HepG2 (cell line): ENCODE data around the gene ATP5F1C. TPM values are rescaled to one million over a fixed set of nuclear protein-coding genes. Genes with fewer than 3 reads are reported as not detected.

Experiments used
- HOXA9 ChIP-seq: sonication (generic); formaldehyde crosslinking; IDR thresholded peaks from 2 replicates; pipeline ENCODE4 v1.8.1; 2022; ENCODE audit warnings: missing genetic modification reagents, mild to moderate bottlenecking, moderate library complexity, borderline replicate concordance
- IKZF4 ChIP-seq: sonication (generic); formaldehyde crosslinking; IDR thresholded peaks from 2 replicates; pipeline ENCODE4 v1.5.1; 2020; ENCODE audit warnings: borderline replicate concordance, mild to moderate bottlenecking, low read depth, missing genetic modification reagents; ENCODE audit errors: not compliant biosample characterization
- MED8 ChIP-seq: sonication (generic); formaldehyde crosslinking; IDR thresholded peaks from 2 replicates; pipeline ENCODE4 v1.8.1; 2023; ENCODE audit warnings: mild to moderate bottlenecking, missing genetic modification reagents; ENCODE audit not compliant: insufficient replicate concordance
- MYPOP ChIP-seq: sonication (generic); formaldehyde crosslinking; IDR thresholded peaks from 2 replicates; pipeline ENCODE4 v1.8.1; 2023; ENCODE audit warnings: mild to moderate bottlenecking, moderate library complexity, missing genetic modification reagents
- POLR2G ChIP-seq: fragments of 200-400 bp; formaldehyde crosslinking; IDR thresholded peaks from 2 replicates; pipeline ENCODE4 v1.6.1; 2018; ENCODE audit warnings: mild to moderate bottlenecking, low read depth, low read length, moderate library complexity
- PTBP1 ChIP-seq: fragments of 200-400 bp; formaldehyde crosslinking; IDR thresholded peaks from 2 replicates; pipeline ENCODE4 v1.6.1; 2018; ENCODE audit warnings: low read length, low read depth; ENCODE audit not compliant: poor library complexity, severe bottlenecking
- RERE ChIP-seq: IDR thresholded peaks from 2 replicates; pipeline ENCODE4 v1.6.1; 2016; ENCODE audit warnings: low read depth, missing genetic modification reagents, missing compliant biosample characterization
- SPEN ChIP-seq: sonication (generic); formaldehyde crosslinking; IDR thresholded peaks from 2 replicates; pipeline ENCODE4 v1.5.1; 2020; ENCODE audit warnings: low read depth, mild to moderate bottlenecking, missing genetic modification reagents
- ZBTB2 ChIP-seq: sonication (generic); formaldehyde crosslinking; IDR thresholded peaks from 2 replicates; pipeline ENCODE4 v1.8.0; 2022; ENCODE audit warnings: low read depth, missing genetic modification reagents
- ZKSCAN8 ChIP-seq: IDR thresholded peaks from 2 replicates; pipeline ENCODE4 v1.6.1; 2016; ENCODE audit warnings: borderline replicate concordance, missing genetic modification reagents, missing compliant biosample characterization
- ZNF577 ChIP-seq: sonication (generic); formaldehyde crosslinking; IDR thresholded peaks from 2 replicates; pipeline ENCODE4 v1.4.0; 2020; ENCODE audit warnings: mild to moderate bottlenecking, low read depth, missing genetic modification reagents, borderline replicate concordance
- ZNF614 ChIP-seq: IDR thresholded peaks from 2 replicates; pipeline ENCODE4 v1.6.1; 2018; ENCODE audit warnings: missing biosample characterization, missing genetic modification reagents, inconsistent platforms, borderline replicate concordance
- ZNF83 ChIP-seq: sonication (generic); formaldehyde crosslinking; IDR thresholded peaks from 2 replicates; pipeline ENCODE4 v1.4.0; 2020; ENCODE audit warnings: missing genetic modification reagents, mild to moderate bottlenecking, borderline replicate concordance
- polyA plus RNA-seq, 8 experiments: library from polyadenylated mRNA; depleted of rRNA in 3 of 8; stranded (reverse) in 7 of 8; unstranded in 1 of 8; fragments of >200 nt; fragmentation: Illumina TruSeq in 4 of 8; extraction: Trizol in 4 of 8; gene quantifications; 2 replicates each; pipeline versions ENCODE4 v1.2.1 to v1.2.3, GENCODE V29; 2011 to 2016; ENCODE audit warnings: low read depth in 4 of 8, missing spikeins in 1 of 8, mixed read lengths in 1 of 8; ENCODE audit not compliant: insufficient read depth in 1 of 8
- total RNA-seq, 5 experiments: library from RNA; depleted of rRNA; stranded (reverse); fragments of >200 nt; fragmentation: Illumina TruSeq; extraction: Trizol; gene quantifications; 2 replicates each; pipeline ENCODE4 v1.2.3, GENCODE V29; 2016; ENCODE audit warnings: low read depth in 1 of 5
- TF ChIP-seq, protein P1 (sequence below): sonication (generic); formaldehyde crosslinking; IDR thresholded peaks from 2 replicates; pipeline ENCODE4 v1.5.1; 2020; ENCODE audit warnings: mild to moderate bottlenecking, missing genetic modification reagents, moderate library complexity

The ATP5F1C gene
- total and polyA plus RNA-seq, 2 of the 13 experiments (the other 11 are each of a cell fraction or from before 2014, with no cell fraction given): 407 to 416 TPM

DNA sequence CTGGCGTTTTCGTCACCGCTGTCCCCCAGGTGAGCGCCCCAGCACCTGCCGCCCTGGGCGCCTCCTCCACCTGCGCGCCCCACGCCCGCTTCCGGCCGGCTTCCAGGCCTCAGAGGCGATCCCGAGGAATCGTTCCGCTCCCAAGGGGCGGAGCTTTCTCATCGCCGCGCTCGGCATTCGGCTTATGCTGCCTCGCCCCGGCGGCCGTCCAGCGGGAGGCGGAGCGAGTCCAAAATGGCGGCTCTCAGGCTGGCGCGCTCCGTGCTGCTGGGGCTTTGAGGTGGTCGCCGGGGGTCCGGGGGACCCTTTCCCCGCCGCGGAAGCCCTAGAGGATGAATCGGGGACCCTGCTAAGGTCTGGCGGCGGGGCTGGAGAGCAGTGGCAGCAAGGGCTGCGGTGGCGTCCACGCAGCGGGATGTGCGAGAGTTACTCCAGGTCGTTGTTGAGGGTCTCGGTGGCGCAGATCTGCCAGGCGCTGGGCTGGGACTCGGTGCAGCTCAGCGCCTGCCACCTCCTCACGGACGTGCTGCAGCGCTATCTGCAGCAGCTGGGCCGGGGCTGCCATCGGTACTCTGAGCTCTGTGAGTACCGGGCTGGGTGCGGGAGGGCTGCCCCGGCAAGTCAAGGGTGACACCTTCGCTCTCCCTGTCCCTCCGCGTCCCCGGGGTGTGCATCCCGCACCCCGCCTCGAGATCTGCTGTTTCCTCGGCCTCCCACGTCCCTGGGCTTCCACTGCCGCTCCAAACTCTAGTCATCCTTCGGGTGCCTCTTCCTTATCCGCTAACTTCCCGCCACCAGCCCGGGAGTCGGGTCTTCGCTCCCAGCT lies 30.5 kb downstream of the ATP5F1C start, which contains the start of gene TAF3 (continued):
- TF ChIP-seq RERE (CRISPR knock-in tag) (0 out of 2 replicates have a peak, but pooled peaks have one; percentile 64), ZNF83 (no peak), MED8 (CRISPR knock-in tag) (no peak), HOXA9 (CRISPR knock-in tag) (0 out of 2 replicates have a peak, but pooled peaks have one; percentile 40), SPEN (CRISPR knock-in tag) (peak; percentile 84), IKZF4 (CRISPR knock-in tag) (peak; percentile 83), ZKSCAN8 (CRISPR knock-in tag) (no peak; the same call in 1 of the 2 replicates), ZNF614 (CRISPR knock-in tag) (peak; percentile 93; the same call in 1 of the 2 replicates), PTBP1 (no peak), ZNF577 (CRISPR knock-in tag) (no peak), POLR2G (peak; percentile 94), MYPOP (CRISPR knock-in tag) (peak; percentile 81), ZBTB2 (0 out of 2 replicates have a peak, but pooled peaks have one; percentile 27)
- TF ChIP-seq, protein P1, sequence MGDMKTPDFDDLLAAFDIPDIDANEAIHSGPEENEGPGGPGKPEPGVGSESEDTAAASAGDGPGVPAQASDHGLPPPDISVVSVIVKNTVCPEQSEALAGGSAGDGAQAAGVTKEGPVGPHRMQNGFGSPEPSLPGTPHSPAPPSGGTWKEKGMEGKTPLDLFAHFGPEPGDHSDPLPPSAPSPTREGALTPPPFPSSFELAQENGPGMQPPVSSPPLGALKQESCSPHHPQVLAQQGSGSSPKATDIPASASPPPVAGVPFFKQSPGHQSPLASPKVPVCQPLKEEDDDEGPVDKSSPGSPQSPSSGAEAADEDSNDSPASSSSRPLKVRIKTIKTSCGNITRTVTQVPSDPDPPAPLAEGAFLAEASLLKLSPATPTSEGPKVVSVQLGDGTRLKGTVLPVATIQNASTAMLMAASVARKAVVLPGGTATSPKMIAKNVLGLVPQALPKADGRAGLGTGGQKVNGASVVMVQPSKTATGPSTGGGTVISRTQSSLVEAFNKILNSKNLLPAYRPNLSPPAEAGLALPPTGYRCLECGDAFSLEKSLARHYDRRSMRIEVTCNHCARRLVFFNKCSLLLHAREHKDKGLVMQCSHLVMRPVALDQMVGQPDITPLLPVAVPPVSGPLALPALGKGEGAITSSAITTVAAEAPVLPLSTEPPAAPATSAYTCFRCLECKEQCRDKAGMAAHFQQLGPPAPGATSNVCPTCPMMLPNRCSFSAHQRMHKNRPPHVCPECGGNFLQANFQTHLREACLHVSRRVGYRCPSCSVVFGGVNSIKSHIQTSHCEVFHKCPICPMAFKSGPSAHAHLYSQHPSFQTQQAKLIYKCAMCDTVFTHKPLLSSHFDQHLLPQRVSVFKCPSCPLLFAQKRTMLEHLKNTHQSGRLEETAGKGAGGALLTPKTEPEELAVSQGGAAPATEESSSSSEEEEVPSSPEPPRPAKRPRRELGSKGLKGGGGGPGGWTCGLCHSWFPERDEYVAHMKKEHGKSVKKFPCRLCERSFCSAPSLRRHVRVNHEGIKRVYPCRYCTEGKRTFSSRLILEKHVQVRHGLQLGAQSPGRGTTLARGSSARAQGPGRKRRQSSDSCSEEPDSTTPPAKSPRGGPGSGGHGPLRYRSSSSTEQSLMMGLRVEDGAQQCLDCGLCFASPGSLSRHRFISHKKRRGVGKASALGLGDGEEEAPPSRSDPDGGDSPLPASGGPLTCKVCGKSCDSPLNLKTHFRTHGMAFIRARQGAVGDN (CRISPR knock-in tag): peak; percentile 87
